Measurements from ENCODE around the gene LCNL1.
A peak's percentile ranks its signal among the peaks of the same experiment; 100 is the strongest.
"Not testable (repeated sequence)": the region's sequence is repeated elsewhere in the genome, so short reads cannot be mapped to it uniquely, and the experiment has no call there.

LCNL1 gene

GRCh38 chr9:136994180-136994887 is 11.5 kb downstream of the LCNL1 start:
- no peak for DNase-seq (ENCODE audit: low read depth in 2 of 2)

- no peak for DNase-seq (ENCODE audit: low read depth in 2 of 2)
These were observed 12.1 kb downstream of the LCNL1 start for GRCh38 chr9:136994888-136995230.

GRCh38 chr9:136995362-136995761 is 12.6 kb downstream of the LCNL1 start:
- no peak for DNase-seq (ENCODE audit: low read depth in 2 of 2)

GRCh38 chr9:136995772-136996311 is 13.0 kb downstream of the LCNL1 start:
- DNase-seq (ENCODE audit: low read depth in 2 of 2) = no peak

- DNase-seq (ENCODE audit: low read depth in 2 of 2) = no peak
These were observed 13.8 kb downstream of the LCNL1 start, which contains the start of gene CLIC3 for GRCh38 chr9:136996361-136997292. Gene CLIC3 (minus strand): TSS chr9:136996568. CDS start chr9:136996543, 25 bp downstream.

- no peak for DNase-seq (ENCODE audit: low read depth in 2 of 2)
These were observed 14.6 kb downstream of the LCNL1 start for GRCh38 chr9:136997371-136997770.

GRCh38 chr9:136997830-136998234 is 15.0 kb downstream of the LCNL1 start:
- no peak for DNase-seq (ENCODE audit: low read depth in 2 of 2)

- peak in 1 of 2 experiments; percentile 22 for DNase-seq (ENCODE audit: low read depth in 2 of 2)
These were observed 17.6 kb downstream of the LCNL1 start for GRCh38 chr9:137000177-137000930.

GRCh38 chr9:137001857-137002645 is 19.3 kb downstream of the LCNL1 start:
- DNase-seq (ENCODE audit: low read depth in 2 of 2) = no peak

GRCh38 chr9:137002646-137003041 is 19.9 kb downstream of the LCNL1 start:
- DNase-seq (ENCODE audit: low read depth in 2 of 2) = no peak

GRCh38 chr9:137004285-137004684 is 21.5 kb downstream of the LCNL1 start:
- not testable (repeated sequence) for DNase-seq (ENCODE audit: low read depth in 2 of 2)

GRCh38 chr9:137006116-137007003 is 23.6 kb downstream of the LCNL1 start:
- no peak for DNase-seq (ENCODE audit: low read depth in 2 of 2)

- no peak for DNase-seq (ENCODE audit: low read depth in 2 of 2)
These were observed 24.5 kb downstream of the LCNL1 start for GRCh38 chr9:137007108-137007815.

- DNase-seq (ENCODE audit: low read depth in 2 of 2) = no peak
These were observed 25.1 kb downstream of the LCNL1 start for GRCh38 chr9:137007816-137008270.

- no peak for DNase-seq (ENCODE audit: low read depth in 2 of 2)
These were observed 25.5 kb downstream of the LCNL1 start for GRCh38 chr9:137008312-137008711.

- DNase-seq (ENCODE audit: low read depth in 2 of 2) = no peak
These were observed 26.4 kb downstream of the LCNL1 start for GRCh38 chr9:137009217-137009616.

GRCh38 chr9:137009938-137010732 is 27.3 kb downstream of the LCNL1 start:
- no peak for DNase-seq (ENCODE audit: low read depth in 2 of 2)

GRCh38 chr9:137011156-137011555 is 28.4 kb downstream of the LCNL1 start:
- DNase-seq (ENCODE audit: low read depth in 2 of 2) = no peak

Data from fibroblast of skin of left quadriceps (primary cell).